Measurements from ENCODE around the gene DLG2.
A peak's percentile ranks its signal among the peaks of the same experiment; 100 is the strongest.

DLG2 gene

DNA sequence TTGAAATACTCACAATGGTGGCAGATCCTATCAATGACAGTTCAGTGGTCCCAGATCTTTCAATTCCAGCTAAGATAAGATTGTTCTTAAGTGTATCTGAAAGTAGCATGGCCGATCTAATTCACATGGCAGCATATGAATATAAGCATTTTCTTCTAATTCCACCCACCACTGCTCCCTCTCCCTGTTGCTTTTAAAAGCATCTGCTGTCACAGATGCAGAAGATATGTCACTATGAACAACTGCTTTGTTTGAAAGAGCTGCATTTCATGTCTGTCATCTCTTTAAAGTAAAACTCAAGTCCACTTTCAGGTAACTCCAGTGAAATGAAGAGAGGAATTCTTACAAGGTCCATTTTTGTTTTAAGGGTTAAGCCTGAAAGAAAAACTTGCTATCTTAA lies 1044.0 kb downstream of the DLG2 start:
- no peak overlapping the region for H3K4me3 ChIP-seq (ENCODE audit: low read depth, low read length)
- H3K4me1 ChIP-seq (ENCODE audit: control insufficient read depth, insufficient read depth, low read length): no peaks in the 10 kb centered on the region
- H3K9ac ChIP-seq (ENCODE audit: low read depth, low read length): no peak overlapping the region
- no peaks in the 10 kb centered on the region for H3K36me3 ChIP-seq (ENCODE audit: control insufficient read depth, insufficient read depth, low read length)
- no peaks in the 10 kb centered on the region for H3K27me3 ChIP-seq (ENCODE audit: control insufficient read depth, insufficient read depth, low read length)
- H3K9me3 ChIP-seq (ENCODE audit: control insufficient read depth, insufficient read depth, low read length): no peaks in the 10 kb centered on the region

DNA sequence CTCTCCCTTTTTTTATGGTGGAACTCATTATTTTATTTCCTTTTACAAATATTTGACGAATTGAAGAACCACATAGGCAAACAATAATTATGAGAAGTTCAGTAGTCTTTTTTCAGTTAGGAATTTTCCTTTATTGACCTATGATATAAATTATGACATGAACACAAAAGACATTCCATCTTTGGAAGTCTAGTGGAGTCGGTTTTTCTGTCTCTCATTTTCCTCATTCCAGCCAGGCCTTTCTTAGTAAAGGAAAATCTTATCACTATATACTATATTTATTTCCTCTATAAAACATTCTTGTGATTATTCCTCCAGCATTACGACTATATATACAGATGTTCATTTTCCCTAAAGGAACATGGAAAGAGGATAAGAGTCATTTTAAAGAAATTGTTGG lies 1046.1 kb downstream of the DLG2 start:
- Histone ChIP-seq H3K4me1 (ENCODE audit: control insufficient read depth, insufficient read depth, low read length) (no peaks in the 10 kb centered on the region), H3K9me3 (ENCODE audit: control insufficient read depth, insufficient read depth, low read length) (peaks cover 5% of the 10 kb centered on the region), H3K36me3 (ENCODE audit: control insufficient read depth, insufficient read depth, low read length) (no peaks in the 10 kb centered on the region), H3K27me3 (ENCODE audit: control insufficient read depth, insufficient read depth, low read length) (no peaks in the 10 kb centered on the region), H3K4me3 (ENCODE audit: low read depth, low read length) (no peak overlapping the region), H3K9ac (ENCODE audit: low read depth, low read length) (no peak overlapping the region)

- no peak overlapping the region for H3K4me3 ChIP-seq (ENCODE audit: low read depth, low read length)
- no peaks in the 10 kb centered on the region for H3K27me3 ChIP-seq (ENCODE audit: control insufficient read depth, insufficient read depth, low read length)
- H3K36me3 ChIP-seq (ENCODE audit: control insufficient read depth, insufficient read depth, low read length): no peaks in the 10 kb centered on the region
- peaks cover 5% of the 10 kb centered on the region for H3K9me3 ChIP-seq (ENCODE audit: control insufficient read depth, insufficient read depth, low read length)
- H3K4me1 ChIP-seq (ENCODE audit: control insufficient read depth, insufficient read depth, low read length): no peaks in the 10 kb centered on the region
- no peak overlapping the region for H3K9ac ChIP-seq (ENCODE audit: low read depth, low read length)
Measured at GRCh38 chr11:84580428-84580827, 1046.7 kb downstream of the DLG2 start.

DNA sequence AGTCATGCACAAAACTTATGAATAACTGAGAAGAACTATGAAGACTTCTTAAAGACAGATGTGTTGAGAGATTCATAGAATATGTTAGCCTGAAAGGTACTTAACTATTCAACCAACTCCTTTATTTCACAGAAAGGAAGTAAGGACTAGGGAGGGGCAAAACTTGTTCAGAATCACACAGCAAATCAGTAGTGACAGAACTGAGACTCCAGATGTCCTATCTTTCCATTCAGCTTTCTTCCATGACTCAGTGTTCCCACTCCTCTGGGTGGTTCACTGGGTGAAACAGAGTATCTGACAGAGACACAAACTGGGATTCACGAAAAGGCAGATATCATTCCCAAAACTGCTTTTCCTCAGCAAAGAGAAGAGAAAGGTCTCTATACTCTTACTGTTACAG lies 1053.3 kb downstream of the DLG2 start:
- H3K4me3 ChIP-seq (ENCODE audit: low read depth, low read length): no peak overlapping the region
- H3K4me1 ChIP-seq (ENCODE audit: control insufficient read depth, insufficient read depth, low read length): no peaks in the 10 kb centered on the region
- H3K27me3 ChIP-seq (ENCODE audit: control insufficient read depth, insufficient read depth, low read length): no peaks in the 10 kb centered on the region
- H3K9me3 ChIP-seq (ENCODE audit: control insufficient read depth, insufficient read depth, low read length): peaks cover 5% of the 10 kb centered on the region
- H3K36me3 ChIP-seq (ENCODE audit: control insufficient read depth, insufficient read depth, low read length): no peaks in the 10 kb centered on the region
- H3K9ac ChIP-seq (ENCODE audit: low read depth, low read length): no peak overlapping the region

GRCh38 chr11:84566671-84567070 lies 1060.5 kb downstream of the DLG2 start:
- no peaks in the 10 kb centered on the region for H3K36me3 ChIP-seq (ENCODE audit: control insufficient read depth, insufficient read depth, low read length)
- H3K27me3 ChIP-seq (ENCODE audit: control insufficient read depth, insufficient read depth, low read length): no peaks in the 10 kb centered on the region
- H3K4me1 ChIP-seq (ENCODE audit: control insufficient read depth, insufficient read depth, low read length): no peaks in the 10 kb centered on the region
- no peak overlapping the region for H3K9ac ChIP-seq (ENCODE audit: low read depth, low read length)
- no peak overlapping the region for H3K4me3 ChIP-seq (ENCODE audit: low read depth, low read length)
- no peaks in the 10 kb centered on the region for H3K9me3 ChIP-seq (ENCODE audit: control insufficient read depth, insufficient read depth, low read length)

DNA sequence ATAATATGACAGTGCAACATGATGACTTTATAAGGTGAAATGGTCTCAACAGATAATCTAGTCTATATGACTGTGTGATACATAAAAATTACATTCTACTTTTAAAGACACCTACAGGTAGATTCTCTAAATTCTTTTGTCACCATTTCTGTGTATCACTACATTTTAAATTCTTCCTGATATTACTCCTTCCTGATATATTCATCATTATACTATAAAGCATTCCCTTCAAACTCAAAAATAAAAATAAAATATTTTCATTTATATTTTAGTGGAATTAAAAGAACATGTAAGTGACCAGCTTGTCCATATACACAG lies 1062.3 kb downstream of the DLG2 start:
- Histone ChIP-seq H3K4me3 (ENCODE audit: low read depth, low read length) (no peak overlapping the region), H3K9ac (ENCODE audit: low read depth, low read length) (no peak overlapping the region), H3K36me3 (ENCODE audit: control insufficient read depth, insufficient read depth, low read length) (no peaks in the 10 kb centered on the region), H3K9me3 (ENCODE audit: control insufficient read depth, insufficient read depth, low read length) (no peaks in the 10 kb centered on the region), H3K27me3 (ENCODE audit: control insufficient read depth, insufficient read depth, low read length) (no peaks in the 10 kb centered on the region), H3K4me1 (ENCODE audit: control insufficient read depth, insufficient read depth, low read length) (no peaks in the 10 kb centered on the region)

DNA sequence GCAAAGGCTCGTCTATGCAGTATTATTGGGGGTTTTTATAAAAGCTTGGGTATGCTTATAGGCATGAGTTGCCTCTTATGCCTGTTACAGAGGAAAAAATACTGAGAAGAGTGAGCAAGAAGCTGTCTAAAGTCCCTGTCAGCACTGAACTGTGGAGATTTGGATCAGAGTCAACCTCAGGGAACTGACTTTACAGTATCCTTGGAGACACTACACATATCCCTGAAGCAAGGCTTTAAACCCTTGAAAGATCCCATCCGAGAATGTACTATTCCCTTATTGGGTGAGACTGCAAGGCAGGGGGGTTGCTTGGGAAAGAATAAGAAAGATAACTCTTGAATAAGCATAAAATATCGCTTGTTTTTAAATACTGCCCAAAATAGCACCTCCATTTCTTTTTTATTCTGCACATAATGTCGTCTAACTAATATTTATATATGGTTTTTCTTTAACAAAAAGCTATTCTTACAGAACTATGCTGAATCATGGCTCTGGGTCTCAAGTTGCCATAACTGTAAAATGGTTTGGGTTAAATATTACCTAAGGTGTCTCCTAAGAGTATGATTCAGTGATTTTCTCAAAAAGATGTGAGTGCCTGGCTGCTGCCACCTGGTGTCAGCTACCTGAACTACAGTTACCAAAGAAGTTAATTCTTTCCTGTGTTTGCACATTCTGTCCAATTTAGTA lies 1062.8 kb downstream of the DLG2 start:
- Histone ChIP-seq H3K36me3 (ENCODE audit: control insufficient read depth, insufficient read depth, low read length) (no peaks in the 10 kb centered on the region), H3K27me3 (ENCODE audit: control insufficient read depth, insufficient read depth, low read length) (no peaks in the 10 kb centered on the region), H3K4me3 (ENCODE audit: low read depth, low read length) (no peak overlapping the region), H3K9ac (ENCODE audit: low read depth, low read length) (peak overlapping the region; percentile 16), H3K9me3 (ENCODE audit: control insufficient read depth, insufficient read depth, low read length) (no peaks in the 10 kb centered on the region), H3K4me1 (ENCODE audit: control insufficient read depth, insufficient read depth, low read length) (no peaks in the 10 kb centered on the region)

- Histone ChIP-seq H3K36me3 (ENCODE audit: control insufficient read depth, insufficient read depth, low read length) (no peaks in the 10 kb centered on the region), H3K4me1 (ENCODE audit: control insufficient read depth, insufficient read depth, low read length) (no peaks in the 10 kb centered on the region), H3K9me3 (ENCODE audit: control insufficient read depth, insufficient read depth, low read length) (no peaks in the 10 kb centered on the region), H3K27me3 (ENCODE audit: control insufficient read depth, insufficient read depth, low read length) (no peaks in the 10 kb centered on the region), H3K9ac (ENCODE audit: low read depth, low read length) (no peak overlapping the region), H3K4me3 (ENCODE audit: low read depth, low read length) (no peak overlapping the region)
Measured at GRCh38 chr11:84563356-84563755, 1063.8 kb downstream of the DLG2 start.

GRCh38 chr11:84560206-84560605 lies 1066.9 kb downstream of the DLG2 start:
- no peaks in the 10 kb centered on the region for H3K9me3 ChIP-seq (ENCODE audit: control insufficient read depth, insufficient read depth, low read length)
- no peaks in the 10 kb centered on the region for H3K36me3 ChIP-seq (ENCODE audit: control insufficient read depth, insufficient read depth, low read length)

DNA sequence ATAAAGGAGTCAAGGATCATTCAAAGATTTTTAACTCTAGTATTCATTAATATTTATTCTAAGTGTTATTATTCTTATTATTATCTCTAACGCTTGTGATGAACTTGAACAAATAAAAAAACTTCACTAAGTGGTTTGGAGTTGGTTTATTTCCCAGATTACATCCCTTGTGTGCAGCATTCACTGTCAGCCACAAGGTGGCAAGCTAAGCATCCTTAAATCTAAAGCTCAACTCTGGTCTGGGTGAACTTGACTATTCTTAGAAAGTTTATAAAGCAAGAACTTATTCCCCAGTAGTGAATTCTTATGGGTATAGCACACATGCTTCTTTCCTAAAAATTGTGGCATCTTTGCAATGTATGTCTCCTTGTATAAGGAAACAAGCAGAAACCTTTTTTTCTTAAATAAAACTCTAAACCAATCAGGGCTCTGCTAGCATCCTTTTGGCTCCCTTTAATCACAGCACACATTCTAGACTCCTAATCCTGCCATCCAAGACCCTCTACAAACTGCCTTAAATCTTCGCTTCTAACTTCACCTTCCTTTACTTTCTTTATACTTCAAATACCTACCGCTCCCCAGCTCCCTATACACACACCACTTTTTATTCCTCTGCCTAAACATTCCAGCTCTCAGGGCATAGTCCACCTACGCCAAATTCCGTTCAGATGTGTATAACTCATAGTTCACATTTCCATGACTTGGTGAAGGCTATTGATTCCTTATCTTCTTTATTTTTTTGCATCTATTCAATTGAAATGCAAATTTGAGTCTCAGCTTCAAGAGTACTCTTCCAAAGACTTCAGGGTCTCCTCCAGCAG lies 1068.8 kb downstream of the DLG2 start:
- no peaks in the 10 kb centered on the region for H3K27me3 ChIP-seq (ENCODE audit: control insufficient read depth, insufficient read depth, low read length)
- H3K4me1 ChIP-seq (ENCODE audit: control insufficient read depth, insufficient read depth, low read length): no peaks in the 10 kb centered on the region
- no peaks in the 10 kb centered on the region for H3K36me3 ChIP-seq (ENCODE audit: control insufficient read depth, insufficient read depth, low read length)
- no peak overlapping the region for H3K4me3 ChIP-seq (ENCODE audit: low read depth, low read length)
- H3K9ac ChIP-seq (ENCODE audit: low read depth, low read length): no peak overlapping the region
- H3K9me3 ChIP-seq (ENCODE audit: control insufficient read depth, insufficient read depth, low read length): no peaks in the 10 kb centered on the region

More at GRCh38 chr11:84560206-84560605, 1066.9 kb downstream of the DLG2 start:
- Histone ChIP-seq H3K9ac (ENCODE audit: low read depth, low read length) (no peak overlapping the region), H3K27me3 (ENCODE audit: control insufficient read depth, insufficient read depth, low read length) (no peaks in the 10 kb centered on the region), H3K4me3 (ENCODE audit: low read depth, low read length) (no peak overlapping the region), H3K4me1 (ENCODE audit: control insufficient read depth, insufficient read depth, low read length) (no peaks in the 10 kb centered on the region)

DNA sequence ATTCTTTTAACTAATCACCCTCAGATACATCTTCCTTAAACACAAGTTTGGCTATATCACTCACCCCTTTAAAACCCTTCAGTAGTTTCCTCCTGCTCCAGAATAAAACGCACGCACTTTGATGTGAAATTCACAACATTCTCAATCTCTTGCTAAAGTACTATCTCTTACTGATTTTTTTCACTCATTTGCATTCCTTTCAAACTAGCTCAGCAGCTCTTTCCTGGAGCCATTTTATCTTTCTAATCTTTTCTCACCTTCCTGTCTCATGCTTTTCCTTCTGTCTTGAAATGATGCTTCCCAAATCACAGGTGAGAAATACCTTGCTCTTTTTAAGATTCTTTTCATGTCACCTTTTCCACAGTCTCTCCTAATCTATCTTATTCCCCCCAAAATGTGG lies 1074.4 kb downstream of the DLG2 start:
- Histone ChIP-seq H3K9me3 (ENCODE audit: control insufficient read depth, insufficient read depth, low read length) (no peaks in the 10 kb centered on the region), H3K27me3 (ENCODE audit: control insufficient read depth, insufficient read depth, low read length) (no peaks in the 10 kb centered on the region), H3K9ac (ENCODE audit: low read depth, low read length) (no peak overlapping the region), H3K36me3 (ENCODE audit: control insufficient read depth, insufficient read depth, low read length) (no peaks in the 10 kb centered on the region), H3K4me1 (ENCODE audit: control insufficient read depth, insufficient read depth, low read length) (no peaks in the 10 kb centered on the region), H3K4me3 (ENCODE audit: low read depth, low read length) (no peak overlapping the region)

DNA sequence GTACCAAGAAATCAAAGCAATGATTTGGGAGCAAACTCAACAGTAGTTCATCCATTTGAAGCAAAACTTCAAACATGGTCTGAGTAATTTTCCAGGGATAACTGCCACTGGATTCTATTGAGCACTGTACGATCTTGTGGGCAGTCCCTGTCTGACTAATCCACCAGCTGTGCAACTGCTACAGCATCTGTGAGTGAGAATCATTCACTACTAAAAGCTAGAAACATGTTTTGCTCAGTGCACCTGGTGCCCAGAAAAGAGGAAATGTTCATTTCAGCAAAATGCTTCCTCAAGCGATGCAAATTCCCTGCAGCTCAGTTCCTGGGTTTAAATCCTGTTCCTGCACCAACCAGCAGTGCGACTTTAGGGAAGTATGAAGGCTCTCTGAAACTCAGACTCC lies 1077.9 kb downstream of the DLG2 start:
- no peak overlapping the region for H3K9ac ChIP-seq (ENCODE audit: low read depth, low read length)
- no peaks in the 10 kb centered on the region for H3K36me3 ChIP-seq (ENCODE audit: control insufficient read depth, insufficient read depth, low read length)
- H3K4me1 ChIP-seq (ENCODE audit: control insufficient read depth, insufficient read depth, low read length): peaks cover 2% of the 10 kb centered on the region
- no peaks in the 10 kb centered on the region for H3K9me3 ChIP-seq (ENCODE audit: control insufficient read depth, insufficient read depth, low read length)
- no peak overlapping the region for H3K4me3 ChIP-seq (ENCODE audit: low read depth, low read length)
- H3K27me3 ChIP-seq (ENCODE audit: control insufficient read depth, insufficient read depth, low read length): no peaks in the 10 kb centered on the region
